ENCODE results near the gene NUDT14.

NUDT14 gene

GRCh38 chr14:105212541-105213300 is 31.6 kb upstream of the NUDT14 start:
- FAIRE-seq, result no peak

GRCh38 chr14:105211758-105212089 is 30.6 kb upstream of the NUDT14 start:
- DNase-seq (ENCODE audit: low spot score), result no peak
- FAIRE-seq, result no peak

More at GRCh38 chr14:105212541-105213300, 31.6 kb upstream of the NUDT14 start:
- DNase-seq (ENCODE audit: low spot score), result no peak

- DNase-seq (ENCODE audit: low spot score) (no peak), FAIRE-seq (no peak)
These were observed 30.1 kb upstream of the NUDT14 start for GRCh38 chr14:105211086-105211757.

GRCh38 chr14:105210266-105211025 is 29.3 kb upstream of the NUDT14 start:
- DNase-seq (ENCODE audit: low spot score), result no peak
- FAIRE-seq, result no peak

- no peak for DNase-seq (ENCODE audit: low spot score)
- no peak for FAIRE-seq
These were observed 28.5 kb upstream of the NUDT14 start for GRCh38 chr14:105209646-105210045.

- DNase-seq (ENCODE audit: low spot score), result no peak
- no peak for FAIRE-seq
These were observed 28.0 kb upstream of the NUDT14 start for GRCh38 chr14:105209091-105209490.

- no peak for DNase-seq (ENCODE audit: low spot score)
These were observed 27.6 kb upstream of the NUDT14 start for GRCh38 chr14:105208738-105209075.

GRCh38 chr14:105207996-105208737 is 27.1 kb upstream of the NUDT14 start:
- FAIRE-seq, result no peak
- DNase-seq (ENCODE audit: low spot score), result no peak

More at GRCh38 chr14:105208738-105209075, 27.6 kb upstream of the NUDT14 start:
- FAIRE-seq, result no peak

GRCh38 chr14:105207460-105207901 is 26.4 kb upstream of the NUDT14 start:
- FAIRE-seq (no peak), DNase-seq (ENCODE audit: low spot score) (no peak)

- DNase-seq (ENCODE audit: low spot score) (no peak), FAIRE-seq (no peak)
These were observed 25.8 kb upstream of the NUDT14 start for GRCh38 chr14:105206873-105207272.

GRCh38 chr14:105205673-105206208 is 24.6 kb upstream of the NUDT14 start:
- FAIRE-seq, result no peak
- DNase-seq (ENCODE audit: low spot score), result no peak

- FAIRE-seq (no peak), DNase-seq (ENCODE audit: low spot score) (no peak)
These were observed 24.0 kb upstream of the NUDT14 start for GRCh38 chr14:105204931-105205672.

- DNase-seq (ENCODE audit: low spot score) (no peak), FAIRE-seq (peak; percentile 48)
These were observed 23.3 kb upstream of the NUDT14 start for GRCh38 chr14:105204206-105204930.

- no peak for DNase-seq (ENCODE audit: low spot score)
- FAIRE-seq, result no peak
These were observed 22.6 kb upstream of the NUDT14 start for GRCh38 chr14:105203701-105204100.

GRCh38 chr14:105203057-105203531 is 22.0 kb upstream of the NUDT14 start:
- DNase-seq (ENCODE audit: low spot score) (peak; percentile 74), FAIRE-seq (no peak)

- DNase-seq (ENCODE audit: low spot score), result no peak
- no peak for FAIRE-seq
These were observed 20.9 kb upstream of the NUDT14 start for GRCh38 chr14:105201925-105202513.

- FAIRE-seq, result no peak
- DNase-seq (ENCODE audit: low spot score), result no peak
These were observed 20.2 kb upstream of the NUDT14 start for GRCh38 chr14:105201156-105201924.

GRCh38 chr14:105200641-105201040 is 19.5 kb upstream of the NUDT14 start:
- DNase-seq (ENCODE audit: low spot score) (no peak), FAIRE-seq (no peak)

- FAIRE-seq, result no peak
- DNase-seq (ENCODE audit: low spot score), result no peak
These were observed 19.0 kb upstream of the NUDT14 start for GRCh38 chr14:105200074-105200473.

Measured in urothelium cell line (cell line).